ENCODE results near the gene SSUH2.
"Not testable (repeated sequence)": the region's sequence is repeated elsewhere in the genome, so short reads cannot be mapped to it uniquely, and the experiment has no call there.

Gene SSUH2

GRCh38 chr3:8608041-8608790 lies 36.4 kb downstream of the SSUH2 start:
- DNase-seq = no peak

GRCh38 chr3:8607234-8608040 lies 37.2 kb downstream of the SSUH2 start:
- no peak for DNase-seq

- DNase-seq = no peak
Measured at GRCh38 chr3:8606701-8607231, 37.8 kb downstream of the SSUH2 start.

DNA sequence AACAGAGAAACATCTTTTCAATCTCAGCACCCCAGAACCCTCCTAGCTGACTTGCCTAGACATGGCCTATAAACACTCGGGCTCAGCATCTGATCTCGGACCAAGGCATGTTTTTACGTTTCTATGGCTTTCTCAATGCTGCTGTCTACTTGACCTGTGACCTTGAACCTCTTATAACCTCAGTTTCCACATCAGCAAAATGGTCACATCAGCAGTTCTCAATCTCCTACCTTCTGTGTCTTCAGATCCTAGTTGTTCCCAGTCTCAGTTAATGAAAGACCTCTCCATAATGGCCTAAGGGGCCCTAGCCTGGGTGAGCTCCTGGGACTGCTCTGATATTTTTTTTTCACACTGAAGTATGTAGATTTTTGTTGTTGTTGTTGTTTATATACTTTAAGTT lies 39.6 kb downstream of the SSUH2 start:
- DNase-seq = no peak

- DNase-seq = no peak
Measured at GRCh38 chr3:8604006-8604405, 40.6 kb downstream of the SSUH2 start.

- no peak for DNase-seq
Measured at GRCh38 chr3:8603115-8603710, 41.4 kb downstream of the SSUH2 start.

DNA sequence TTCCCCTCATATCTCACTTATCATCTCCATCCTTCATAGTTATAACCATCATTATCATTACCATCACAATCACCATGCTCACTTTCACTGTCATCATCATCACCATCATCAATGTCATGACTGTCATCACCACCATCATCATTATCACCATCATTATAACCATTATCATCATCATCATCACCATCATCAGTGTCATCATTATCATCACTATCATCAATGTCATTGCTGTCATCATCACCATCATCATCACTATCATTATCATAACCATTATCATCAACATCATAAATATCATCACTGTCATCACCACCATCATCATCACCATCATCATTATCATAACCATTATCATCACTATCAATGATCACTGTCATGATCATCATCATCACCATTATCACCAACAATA lies 44.1 kb downstream of the SSUH2 start:
- DNase-seq = no peak

- DNase-seq = no peak
Measured at GRCh38 chr3:8599146-8599545, 45.5 kb downstream of the SSUH2 start.

DNA sequence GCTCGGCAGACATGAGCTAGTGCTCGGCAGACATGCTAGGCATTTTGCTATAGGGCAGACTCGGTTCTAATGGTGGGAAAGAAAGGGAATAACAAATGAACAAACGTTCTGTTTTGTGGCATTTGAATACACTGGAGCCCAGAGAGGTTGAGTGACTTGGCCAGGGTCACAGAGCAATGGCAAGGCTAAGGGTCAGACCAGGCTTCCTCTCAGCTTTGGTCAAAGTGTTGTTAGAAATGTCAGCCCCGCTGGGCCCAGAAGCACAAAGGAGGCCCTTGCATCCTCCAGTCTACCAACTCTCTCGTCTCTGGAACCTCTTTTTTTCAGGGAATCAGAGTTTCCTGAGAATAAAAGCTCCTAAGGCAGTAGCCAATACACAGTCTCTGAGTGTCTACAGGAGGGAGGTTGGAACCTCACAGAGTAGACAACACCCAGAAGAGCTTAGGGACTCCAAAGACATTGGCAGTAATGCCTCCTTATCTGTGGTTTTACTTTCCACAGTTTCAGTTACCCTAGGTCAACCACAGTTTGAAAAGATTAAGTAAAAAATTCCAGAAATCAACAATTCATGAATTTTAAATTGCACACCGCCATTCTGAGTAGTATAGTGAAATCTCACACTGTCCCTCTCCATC lies 47.3 kb downstream of the SSUH2 start:
- DNase-seq = no peak

- no peak for DNase-seq
Measured at GRCh38 chr3:8596321-8597218, 48.0 kb downstream of the SSUH2 start.

DNA sequence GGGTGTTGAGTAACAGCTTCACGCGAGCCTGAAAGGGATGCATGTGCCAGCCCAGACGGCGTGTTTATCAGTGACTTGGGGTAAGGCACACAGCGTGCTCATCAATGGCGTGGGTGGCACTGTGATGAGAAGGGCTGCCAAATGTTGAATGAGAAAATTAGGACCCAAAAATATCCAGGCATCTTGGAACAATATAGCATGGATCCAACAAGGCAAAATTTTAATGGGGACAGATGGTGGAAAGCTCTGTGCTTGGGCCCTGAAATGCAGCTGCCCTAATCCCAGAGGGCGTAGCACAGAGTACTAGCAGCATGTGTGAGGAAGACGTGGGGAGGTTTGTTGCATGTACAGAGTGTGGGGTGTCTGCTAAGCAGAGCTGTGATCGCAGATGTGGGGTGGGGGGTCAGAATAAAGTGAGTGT lies 48.9 kb downstream of the SSUH2 start:
- no peak for DNase-seq

- DNase-seq = no peak
Measured at GRCh38 chr3:8595252-8595651, 49.3 kb downstream of the SSUH2 start.

GRCh38 chr3:8593021-8593827 lies 51.4 kb downstream of the SSUH2 start:
- no peak for DNase-seq

DNA sequence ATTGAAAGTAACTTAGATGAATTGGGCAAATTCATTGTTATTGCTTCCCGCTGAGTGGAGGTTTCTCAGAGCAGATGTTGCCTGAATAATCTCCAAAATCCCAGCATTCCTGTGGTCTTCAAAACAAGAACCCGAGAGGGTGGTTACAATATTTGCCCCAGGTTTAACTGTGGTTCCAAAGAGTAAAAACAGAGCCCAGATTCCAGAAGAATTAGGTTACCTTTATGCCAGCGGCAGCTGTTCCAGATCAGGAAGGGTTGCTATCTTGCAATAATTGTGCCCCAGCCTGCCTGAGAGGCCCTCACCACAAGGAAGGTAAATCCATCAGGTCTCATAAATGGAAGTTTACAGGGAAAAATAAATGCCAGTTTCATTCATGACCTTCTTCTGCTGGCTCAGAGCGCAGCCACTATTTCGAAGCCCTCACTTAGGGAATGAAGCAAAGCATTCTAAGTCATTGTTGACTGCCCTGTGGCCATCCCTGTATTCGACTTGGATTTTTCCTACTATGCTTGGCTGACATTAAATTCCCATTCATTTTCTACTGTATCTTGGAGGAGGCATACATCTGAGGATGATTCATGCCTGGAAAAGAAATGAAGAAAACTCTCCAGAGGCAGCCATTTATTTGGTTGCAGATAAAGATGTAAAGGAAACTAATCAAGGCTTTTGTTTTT lies 54.6 kb downstream of the SSUH2 start:
- DNase-seq = no peak

- DNase-seq = no peak
Measured at GRCh38 chr3:8584661-8585060, 59.9 kb downstream of the SSUH2 start.

DNA sequence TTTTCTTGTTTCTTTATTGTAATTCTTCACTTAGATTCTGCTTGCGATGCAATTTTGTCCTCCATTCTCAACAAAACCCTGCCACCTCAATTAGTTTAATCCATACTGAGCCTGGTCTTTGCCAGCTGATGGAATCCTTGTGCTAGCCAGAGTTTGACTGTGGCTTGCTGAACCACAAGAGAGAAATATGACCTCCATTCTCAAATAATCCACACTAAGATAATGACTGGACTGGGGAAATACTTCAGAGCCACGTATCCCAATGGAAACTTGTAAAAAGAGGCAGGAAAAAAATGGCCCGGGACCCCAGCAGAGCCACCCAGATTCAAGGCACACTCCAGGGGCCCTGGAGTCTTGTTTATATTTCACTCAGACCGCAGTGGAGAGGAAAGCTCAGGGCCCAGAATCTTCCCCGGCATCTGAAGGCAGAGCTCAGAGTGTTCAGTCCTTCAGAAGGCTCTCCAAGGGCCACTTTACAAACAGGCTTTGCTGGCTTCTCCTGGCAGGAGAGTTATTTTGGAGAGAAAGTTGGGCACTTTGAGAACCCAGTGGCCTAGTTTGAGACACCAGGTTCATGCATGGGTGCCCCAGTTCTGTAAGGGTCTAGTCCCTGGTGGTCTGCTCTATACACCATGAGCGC lies 62.7 kb downstream of the SSUH2 start:
- no peak for DNase-seq

DNA sequence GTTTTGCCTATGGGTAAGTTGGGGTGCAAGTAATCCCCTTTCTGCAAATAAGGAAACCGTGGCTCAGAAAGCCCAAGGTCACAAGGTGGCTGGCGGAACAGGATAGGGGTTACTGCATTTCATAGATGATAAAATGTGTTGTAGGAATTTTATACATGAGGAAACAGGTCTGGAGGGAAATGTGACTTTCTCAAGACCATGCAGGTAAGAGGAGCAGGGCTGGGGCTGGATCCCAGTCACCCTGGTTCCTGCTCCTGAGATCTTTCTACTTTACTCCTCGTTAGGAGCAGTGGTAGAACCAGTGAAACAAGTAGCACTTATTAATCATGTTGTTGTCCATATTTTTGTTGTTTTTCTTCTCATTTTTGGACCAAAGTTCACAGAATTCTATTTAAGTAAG lies 63.2 kb downstream of the SSUH2 start:
- no peak for DNase-seq

GRCh38 chr3:8580434-8580833 lies 64.2 kb downstream of the SSUH2 start:
- DNase-seq = not testable (repeated sequence)

- DNase-seq = no peak
Measured at GRCh38 chr3:8579943-8580342, 64.7 kb downstream of the SSUH2 start.

- no peak for DNase-seq
Measured at GRCh38 chr3:8579096-8579495, 65.5 kb downstream of the SSUH2 start.

Measured in T-helper 9 cell (primary cell).